HG02678 (cell line): ENCODE data around the gene CSNK1G2.

Experiments
- ATAC-seq: cut with Tn5 transposase; IDR thresholded peaks from one replicate; pipeline ENCODE4 v1.9.1; 2021; ENCODE audit warnings: mild to moderate bottlenecking, moderate library complexity; ENCODE audit not compliant: unreplicated experiment

CSNK1G2 gene

GRCh38 chr19:1943661-1944087 is 2.7 kb downstream of the CSNK1G2 start:
- no peak for ATAC-seq

DNA sequence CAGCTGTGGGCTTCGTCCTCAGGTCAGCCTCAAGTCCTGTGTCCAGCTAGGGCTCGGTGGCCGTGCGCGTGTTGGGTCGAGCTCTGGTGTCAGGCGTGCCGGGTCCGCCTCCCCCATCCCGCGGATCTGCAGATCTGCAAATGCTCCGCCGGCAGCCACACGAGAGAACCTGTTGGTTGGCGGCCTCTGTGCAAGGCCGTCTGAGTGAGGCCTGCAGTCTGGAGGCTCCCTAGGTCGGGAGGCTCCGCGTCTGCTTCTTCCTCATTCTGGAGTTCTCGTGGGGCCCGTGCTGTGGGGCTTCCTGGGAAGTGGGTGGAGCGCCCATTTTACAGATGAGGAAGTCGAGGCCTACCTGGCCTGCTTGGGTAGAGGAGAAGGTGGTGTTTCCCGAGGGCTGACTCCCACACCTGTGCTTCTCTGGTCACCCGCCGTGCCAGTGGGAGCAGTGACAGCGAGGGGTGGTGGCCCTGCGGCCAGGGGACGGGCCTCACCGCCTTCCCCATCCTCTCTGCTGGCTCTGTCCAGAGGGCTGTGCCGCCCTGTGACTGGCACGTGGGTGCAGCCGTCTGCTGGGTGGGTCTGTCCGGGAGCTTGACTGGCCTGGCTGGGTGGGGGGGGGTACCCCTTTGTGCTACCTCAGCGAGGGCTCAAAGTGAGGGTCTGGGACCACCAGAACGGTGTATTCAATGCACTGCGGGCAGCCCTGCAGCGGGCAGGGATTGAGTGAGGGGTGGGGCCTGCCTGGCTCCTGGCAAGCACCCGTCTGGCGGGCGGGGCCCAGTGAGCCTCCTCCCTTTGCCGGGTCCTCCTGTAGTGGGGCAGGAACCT is 3.3 kb downstream of the CSNK1G2 start:
- ATAC-seq, result no peak

DNA sequence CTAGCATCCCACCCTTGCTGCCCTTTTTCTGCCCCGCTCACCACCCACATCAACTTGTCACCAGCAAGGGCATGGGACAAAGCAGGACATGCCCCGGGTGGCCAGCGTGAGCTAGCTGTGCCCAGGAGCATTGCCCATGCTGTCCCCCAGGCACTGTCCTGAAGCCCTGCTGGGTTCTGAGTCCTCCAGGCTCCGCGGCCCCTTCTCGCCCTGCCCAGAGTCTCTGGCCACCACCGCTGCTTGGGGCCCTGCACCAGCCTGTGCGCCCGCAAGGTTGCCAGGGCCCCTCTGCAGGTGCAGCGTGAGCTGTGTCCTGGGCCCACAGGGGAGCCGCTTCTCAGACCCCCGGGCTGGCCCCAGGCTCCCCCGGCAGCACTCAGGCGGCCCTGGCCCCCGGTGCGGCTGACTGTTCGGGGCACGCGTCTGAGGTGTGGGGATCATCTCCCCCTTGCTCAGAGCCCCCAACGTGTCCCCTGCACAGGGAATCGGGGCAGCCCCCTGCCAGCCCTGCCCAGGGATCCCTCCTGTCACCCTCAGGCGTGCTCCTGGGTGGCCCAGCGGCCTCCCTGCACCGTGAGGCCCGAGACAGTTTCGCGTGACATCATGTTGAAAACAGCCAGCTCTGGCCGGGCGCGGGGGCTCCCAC is 4.1 kb downstream of the CSNK1G2 start:
- ATAC-seq, result no peak

DNA sequence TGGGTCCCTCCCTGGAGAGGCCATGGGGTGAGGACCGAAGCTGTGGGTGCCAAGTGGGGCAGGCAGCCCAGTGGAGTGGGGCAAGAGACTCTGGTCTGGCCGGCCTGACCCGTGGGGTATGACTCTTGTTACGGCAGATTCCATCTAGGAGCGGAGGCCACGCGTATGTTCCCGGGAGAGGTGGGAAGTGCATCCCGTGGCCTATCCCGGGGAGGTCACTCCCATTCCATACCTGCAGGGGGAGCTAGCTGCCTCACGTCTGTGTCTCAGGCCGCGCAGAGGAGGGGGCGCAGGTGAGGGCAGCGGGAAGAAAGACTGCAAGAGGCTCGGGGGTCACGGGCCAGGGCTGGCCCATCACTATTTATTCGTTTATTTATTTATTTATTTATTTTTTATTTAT is 4.9 kb downstream of the CSNK1G2 start:
- no peak for ATAC-seq

DNA sequence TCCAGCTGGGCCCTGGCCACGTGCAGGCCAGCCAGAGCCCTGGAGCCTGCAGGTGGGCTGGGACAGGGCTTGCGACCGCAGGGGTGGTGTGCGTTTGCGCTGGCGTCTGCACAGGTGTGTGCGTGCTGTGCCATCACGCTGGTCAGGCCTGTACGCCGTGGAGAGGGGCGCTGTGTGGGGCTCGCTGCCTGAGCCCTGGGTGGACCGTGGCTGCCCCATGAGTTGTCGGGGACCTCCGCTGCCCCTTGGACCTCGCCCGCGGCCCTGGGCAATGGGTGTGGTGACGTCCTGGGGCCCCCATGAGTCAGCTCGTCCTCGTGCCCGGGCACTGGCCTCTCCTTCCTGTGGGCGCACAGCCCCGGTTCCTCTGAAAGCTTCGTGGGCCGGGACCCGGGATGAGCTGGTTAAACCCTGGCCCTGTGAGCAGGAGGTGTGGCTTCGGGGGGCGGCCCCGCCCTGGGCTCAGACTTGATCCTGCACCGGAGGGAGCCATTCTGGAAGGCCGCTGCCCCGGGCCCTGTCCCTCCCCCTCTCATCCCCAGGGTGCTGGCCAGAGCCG is 6.8 kb downstream of the CSNK1G2 start:
- no peak for ATAC-seq

DNA sequence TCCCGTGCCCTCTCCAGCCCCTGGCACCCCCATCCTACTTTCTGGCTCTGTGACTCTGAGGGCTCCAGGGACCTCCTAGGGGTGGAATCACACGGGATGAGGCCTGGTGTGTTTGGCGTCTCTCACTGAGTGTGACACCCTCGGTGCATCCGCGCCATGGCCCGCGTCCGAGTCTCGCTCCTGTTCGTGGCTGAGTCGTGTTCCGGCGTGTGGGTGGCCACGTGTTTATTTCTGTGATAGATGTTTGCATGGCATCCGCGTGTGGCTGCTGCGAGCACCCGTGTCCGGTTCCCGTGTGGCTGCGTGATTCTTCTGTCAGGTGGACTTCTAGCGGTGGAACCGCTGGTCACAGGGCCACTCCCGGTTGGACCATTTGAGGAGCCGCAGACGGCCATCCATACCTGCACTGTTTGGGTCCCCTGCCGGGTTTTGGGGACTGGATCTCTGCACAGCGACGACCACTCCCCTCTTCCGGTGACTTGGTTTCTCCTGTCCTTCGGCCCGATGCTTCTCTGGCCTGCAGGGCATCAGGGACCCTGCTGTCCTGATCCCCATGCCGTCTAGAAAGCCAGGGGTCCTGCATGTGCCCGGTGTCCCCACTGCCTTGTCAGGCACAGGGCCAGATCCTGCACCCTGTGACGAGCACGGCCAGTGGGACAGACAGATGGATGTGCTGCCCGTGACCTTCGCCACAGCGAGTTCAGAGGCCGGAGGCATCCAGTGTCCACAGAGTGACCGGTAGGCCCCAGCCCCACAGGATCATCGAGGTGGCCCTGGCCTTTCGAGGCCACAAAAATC is 8.5 kb downstream of the CSNK1G2 start:
- no peak for ATAC-seq

- no peak for ATAC-seq
These were observed 9.7 kb downstream of the CSNK1G2 start for GRCh38 chr19:1950640-1951039.

GRCh38 chr19:1952635-1953034 is 11.7 kb downstream of the CSNK1G2 start:
- ATAC-seq, result no peak

- ATAC-seq, result no peak
These were observed 12.1 kb downstream of the CSNK1G2 start for GRCh38 chr19:1953037-1953436.

- ATAC-seq, result no peak
These were observed 12.6 kb downstream of the CSNK1G2 start for GRCh38 chr19:1953441-1954094.

- no peak for ATAC-seq
These were observed 13.6 kb downstream of the CSNK1G2 start for GRCh38 chr19:1954532-1954933.

DNA sequence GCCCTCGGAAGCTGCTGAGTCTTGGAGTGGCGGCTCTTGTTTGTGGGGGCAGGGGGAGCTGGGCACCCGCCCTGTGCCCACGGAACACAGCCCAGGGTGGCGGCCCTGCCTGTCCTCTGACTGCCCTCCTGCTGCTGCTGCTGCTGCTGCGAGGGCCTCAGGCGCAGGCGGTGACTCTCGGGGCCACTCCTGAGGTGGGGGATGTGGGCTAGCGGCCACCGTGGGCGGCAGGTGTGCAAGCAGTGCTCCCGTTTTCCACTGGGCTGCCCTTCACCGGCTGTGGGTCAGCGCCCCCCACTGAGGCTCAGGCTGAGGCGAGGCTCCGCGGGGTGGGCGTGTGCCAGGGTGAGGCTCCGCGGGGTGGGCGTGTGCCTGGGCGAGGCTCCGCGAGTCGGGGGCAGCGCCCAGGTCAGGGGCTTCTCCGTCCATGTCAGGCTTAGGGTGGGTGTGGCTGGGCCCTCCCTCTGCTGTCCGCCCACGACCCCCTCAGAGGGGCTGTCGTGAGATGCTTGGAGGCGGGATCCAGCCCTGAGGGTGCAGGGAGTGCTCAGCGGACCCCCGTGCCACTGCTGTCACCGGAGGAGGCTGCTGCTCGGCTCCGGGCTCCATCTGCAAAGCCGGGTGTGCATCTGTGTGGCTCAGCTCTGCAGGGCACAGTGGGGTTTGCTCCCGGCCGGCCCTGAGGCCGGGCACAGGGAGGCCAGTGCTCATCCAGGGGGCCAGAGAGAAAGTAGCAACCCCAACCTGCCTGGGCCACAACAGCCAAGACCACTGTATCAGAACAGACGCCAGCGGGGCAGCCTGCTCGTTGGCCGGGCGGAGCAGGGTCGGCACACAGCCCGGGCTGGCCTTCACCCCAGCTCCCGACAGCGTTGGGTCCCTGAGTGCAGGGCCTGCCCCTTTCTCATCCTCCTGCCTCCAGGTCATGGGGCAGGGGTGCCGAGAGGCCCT is 14.5 kb downstream of the CSNK1G2 start:
- no peak for ATAC-seq

DNA sequence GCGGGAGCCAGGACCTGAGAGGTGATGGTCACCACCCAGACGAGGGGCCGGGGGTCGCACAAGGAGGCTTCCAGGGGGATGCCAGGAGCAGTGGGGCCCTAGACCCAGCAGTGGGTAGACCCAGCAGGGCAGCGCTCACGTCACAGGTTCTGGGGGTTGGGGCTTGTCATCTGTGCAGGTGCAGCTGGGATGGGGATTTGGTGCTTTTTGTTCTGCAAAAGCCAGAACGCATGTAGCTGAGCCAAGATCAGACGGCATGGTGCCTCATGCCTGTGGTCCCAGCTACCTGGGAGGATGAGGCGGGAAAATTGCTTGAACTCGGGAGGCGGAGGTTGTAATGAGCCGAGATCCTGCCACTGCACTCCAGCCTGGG is 15.1 kb downstream of the CSNK1G2 start:
- ATAC-seq, result no peak

- no peak for ATAC-seq
These were observed 16.0 kb downstream of the CSNK1G2 start for GRCh38 chr19:1956868-1957492.

DNA sequence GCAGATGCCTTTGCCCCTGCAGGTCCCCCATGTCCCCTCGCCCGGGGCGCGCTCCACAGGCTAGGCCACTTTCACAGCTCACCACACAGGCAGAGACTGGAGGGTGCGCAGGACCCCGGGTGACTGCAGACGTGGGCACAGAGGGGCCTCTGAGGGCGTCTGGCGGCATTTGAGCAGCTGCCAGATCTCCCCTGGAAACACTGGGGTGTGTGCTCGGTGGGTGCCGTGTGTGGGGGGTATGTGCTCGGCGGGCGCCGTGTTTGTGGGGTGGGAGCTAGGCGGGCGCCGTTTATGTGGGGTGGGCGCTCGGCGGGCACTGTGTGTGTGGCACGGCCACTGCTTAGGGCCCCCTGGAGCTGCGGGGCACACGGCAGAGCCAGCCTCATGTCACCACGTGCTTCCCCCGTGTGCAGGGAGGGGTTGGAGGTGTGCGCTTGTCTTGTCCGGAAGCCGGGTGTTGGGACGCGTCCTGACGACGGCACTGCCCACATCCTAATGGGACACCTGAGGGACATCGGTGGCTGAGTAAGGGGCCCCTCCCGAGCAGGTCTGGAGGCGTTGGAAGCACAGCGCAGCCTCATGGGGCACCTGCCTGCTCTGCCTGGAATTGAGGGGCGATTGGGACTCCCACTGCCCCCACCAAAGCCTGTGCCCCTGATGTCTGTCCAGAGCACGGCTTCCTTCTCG is 16.7 kb downstream of the CSNK1G2 start:
- ATAC-seq, result no peak

GRCh38 chr19:1959928-1960589 is 19.1 kb downstream of the CSNK1G2 start:
- no peak for ATAC-seq

- no peak for ATAC-seq
These were observed 20.3 kb downstream of the CSNK1G2 start for GRCh38 chr19:1961000-1961883.
